DOHH2 (cell line): ENCODE results near the gene PTGER3.

Experiments
- CTCF ChIP-seq: fragments of 200-600 bp; sonication (generic); IDR thresholded peaks from one replicate; pipeline ENCODE4 v1.5.1; 2014; ENCODE audit warnings: antibody characterized with exemption, mild to moderate bottlenecking, low read depth, low read length; ENCODE audit not compliant: poor library complexity, severe bottlenecking
- EZH2phosphoT487 ChIP-seq: fragments of 200-600 bp; sonication (generic); IDR thresholded peaks from 2 replicates; pipeline ENCODE4 v1.6.1; 2017; ENCODE audit warnings: borderline replicate concordance, mild to moderate bottlenecking, antibody characterized with exemption, low read length, moderate library complexity, mixed read lengths

DNA sequence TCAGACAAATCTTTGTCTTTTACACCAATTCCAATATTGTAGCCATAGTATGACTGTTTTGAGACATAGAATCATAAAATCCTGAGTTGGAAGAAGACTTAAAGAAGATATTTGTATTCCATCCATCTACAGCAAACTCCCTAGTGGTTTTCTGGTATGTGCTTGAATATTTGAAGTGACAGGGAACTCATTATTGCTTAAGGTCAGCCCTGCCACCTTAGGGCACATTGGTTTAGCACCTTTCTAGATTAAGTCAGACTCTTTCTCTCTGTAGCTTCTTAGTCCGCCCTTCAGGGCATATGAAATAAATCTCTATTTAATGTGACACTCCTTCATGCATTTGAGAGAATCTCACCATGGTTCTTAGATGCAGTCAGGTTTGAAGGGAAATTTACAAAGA lies 49.8 kb downstream of the PTGER3 start:
- TF ChIP-seq CTCF = no peak
- TF ChIP-seq EZH2phosphoT487 = no peak
